Measurements from ENCODE around the gene FAM117A.

- TF ChIP-seq CTCF (IDR thresholded peaks at IDR 0.05): no peak
- TF ChIP-seq EP300 (IDR thresholded peaks at IDR 0.05; ENCODE audit: borderline replicate concordance in 1 of 2, low read depth in 1 of 2, low read length in 1 of 2): no peak
- no peak for TF ChIP-seq JUND (IDR thresholded peaks at IDR 0.05)
- no peak for TF ChIP-seq FOXJ3 (CRISPR knock-in tag; IDR thresholded peaks at IDR 0.05)
- TF ChIP-seq POLR2AphosphoS5 (IDR thresholded peaks at IDR 0.05; ENCODE audit: low read depth, low read length): no peak
- no peak for TF ChIP-seq ZBTB33 (IDR thresholded peaks at IDR 0.05; ENCODE audit: borderline replicate concordance, low read depth)
- no peak for TF ChIP-seq TEAD4 (IDR thresholded peaks at IDR 0.05; ENCODE audit: borderline replicate concordance, insufficient read depth)
- no peak for TF ChIP-seq EZH2phosphoT487 (IDR thresholded peaks at IDR 0.05; ENCODE audit: borderline replicate concordance, low read depth)
- no peak for TF ChIP-seq RAD21 (IDR thresholded peaks at IDR 0.05; ENCODE audit: low read length)
- TF ChIP-seq NFIC (IDR thresholded peaks at IDR 0.05; ENCODE audit: borderline replicate concordance): no peak
These were observed 22.2 kb downstream of the FAM117A start for GRCh38 chr17:49741692-49742076.
